HG03095 (cell line): Measurements from ENCODE around the gene MLXIP.

Experiments
- ATAC-seq: cut with Tn5 transposase; IDR thresholded peaks from one replicate; pipeline ENCODE4 v1.9.1; 2021; ENCODE audit warnings: moderate library complexity; ENCODE audit not compliant: unreplicated experiment

MLXIP gene

DNA sequence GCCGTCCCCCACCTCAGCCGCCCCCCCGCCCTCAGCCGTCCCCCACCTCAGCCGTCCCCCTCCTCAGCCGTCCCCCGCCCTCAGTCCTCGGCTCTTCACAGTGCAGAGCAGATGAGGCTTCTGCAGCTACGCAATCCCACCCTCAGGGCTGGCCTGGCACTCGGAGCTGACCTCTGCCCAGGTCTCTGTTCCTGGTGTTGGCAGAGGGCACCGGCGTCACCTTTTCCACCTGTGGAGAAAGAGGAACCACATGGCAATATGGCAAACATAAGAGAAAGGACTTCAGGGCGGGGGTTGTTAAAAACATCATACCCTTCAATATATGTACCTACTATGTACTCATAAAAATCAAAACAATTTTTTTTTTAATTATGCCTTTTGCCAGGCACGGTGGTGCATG, 45.8 kb downstream of the MLXIP start:
- ATAC-seq: no peak

DNA sequence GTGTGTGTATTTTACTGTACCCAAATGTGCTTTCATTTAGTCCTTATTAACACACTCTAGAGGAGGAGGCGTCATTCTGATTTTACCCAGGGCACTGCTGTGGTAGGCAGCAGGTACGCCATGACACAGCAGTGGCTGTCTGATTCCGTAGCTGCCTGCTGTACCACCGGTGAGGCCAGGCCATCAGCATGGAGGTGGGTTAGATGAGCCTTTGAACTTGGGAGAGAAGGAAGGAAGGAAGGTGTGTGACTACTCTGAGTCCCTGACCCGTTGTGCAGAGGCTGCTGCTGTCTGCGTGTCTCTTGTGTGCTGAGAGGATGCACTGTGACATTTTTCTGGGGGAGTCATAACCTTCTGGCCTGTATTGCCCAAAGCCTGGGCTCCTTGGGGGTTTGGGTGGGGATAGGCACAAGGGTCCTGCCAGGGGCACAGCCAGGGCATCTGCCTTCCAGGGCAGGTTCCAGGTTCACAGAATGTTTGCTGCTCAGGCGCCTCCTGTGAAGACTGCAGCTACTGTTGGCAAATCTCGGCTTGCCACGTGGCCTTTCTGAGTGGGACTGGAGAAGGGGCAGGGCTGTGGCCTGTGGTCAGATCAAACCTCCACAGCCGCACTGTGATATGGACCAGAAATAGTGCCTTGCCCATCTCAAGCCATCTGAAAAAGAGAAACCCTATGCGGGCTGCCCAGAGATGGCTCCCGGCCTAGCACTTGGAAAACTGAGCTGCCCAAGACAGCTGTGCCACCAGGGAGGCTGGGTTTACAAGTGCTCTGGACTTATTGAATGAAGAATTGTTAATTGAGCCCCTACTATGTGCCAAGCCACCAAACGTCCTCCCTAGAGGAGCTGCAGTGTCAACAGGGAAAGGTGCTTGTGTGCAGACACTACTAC, 47.1 kb downstream of the MLXIP start:
- no peak for ATAC-seq

DNA sequence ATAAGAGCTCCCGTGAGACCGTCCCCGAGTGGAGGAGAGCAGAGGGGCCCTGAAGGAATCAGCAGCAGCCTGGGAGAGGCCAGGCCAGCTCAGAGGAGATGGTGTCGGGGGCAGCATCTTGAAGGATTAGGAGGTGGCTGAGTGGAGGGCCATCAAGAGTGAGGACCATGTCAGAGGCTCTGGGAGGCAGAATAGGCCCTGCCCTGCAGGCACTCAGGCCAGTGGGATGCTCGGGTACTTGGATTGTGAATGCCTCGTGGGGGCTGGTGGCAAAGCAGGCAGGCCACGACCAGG, 47.7 kb downstream of the MLXIP start:
- no peak for ATAC-seq

- ATAC-seq: no peak
Measured at GRCh38 chr12:122126713-122127597, 48.4 kb downstream of the MLXIP start.

DNA sequence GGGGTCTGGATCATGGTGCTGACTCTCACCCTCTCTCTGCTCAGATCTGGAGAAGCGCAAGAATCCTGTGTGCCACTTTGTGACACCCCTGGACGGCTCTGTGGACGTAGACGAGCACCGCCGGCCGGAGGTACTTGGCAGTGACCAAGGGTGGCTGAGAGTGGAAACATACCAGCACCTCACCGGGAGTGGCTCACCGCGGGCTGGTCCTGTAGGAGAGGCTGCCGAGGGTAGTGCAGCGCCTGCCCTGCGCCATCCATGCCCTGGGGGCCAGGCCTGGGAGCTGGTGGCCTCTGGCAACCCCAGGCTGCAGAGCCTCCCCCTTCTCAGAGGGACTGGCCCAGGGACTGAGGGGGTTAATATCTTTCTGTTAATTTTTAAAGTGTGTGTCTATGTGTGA, 49.3 kb downstream of the MLXIP start:
- ATAC-seq: no peak

- no peak for ATAC-seq
Measured at GRCh38 chr12:122128481-122128880, 49.9 kb downstream of the MLXIP start.

DNA sequence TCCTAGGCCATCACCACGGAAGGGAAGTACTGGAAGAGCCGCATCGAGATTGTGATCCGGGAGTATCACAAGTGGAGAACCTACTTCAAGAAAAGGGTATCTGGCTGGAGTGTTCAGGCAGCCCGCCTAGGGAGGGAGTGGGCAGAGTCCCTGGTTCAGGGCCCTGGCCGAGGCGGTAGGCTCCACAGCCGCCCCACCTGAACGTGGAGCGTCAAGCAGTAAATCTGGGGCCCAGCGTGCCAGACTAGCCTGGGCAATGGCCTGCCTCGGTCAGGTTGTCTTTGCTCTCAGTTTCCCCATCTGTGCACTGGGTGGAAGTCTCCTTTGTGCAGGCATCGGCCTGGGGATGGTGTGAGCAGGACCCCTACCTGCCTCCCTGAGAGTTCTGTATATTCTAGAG, 50.6 kb downstream of the MLXIP start:
- no peak for ATAC-seq

GRCh38 chr12:122130150-122130549, 51.6 kb downstream of the MLXIP start:
- no peak for ATAC-seq

DNA sequence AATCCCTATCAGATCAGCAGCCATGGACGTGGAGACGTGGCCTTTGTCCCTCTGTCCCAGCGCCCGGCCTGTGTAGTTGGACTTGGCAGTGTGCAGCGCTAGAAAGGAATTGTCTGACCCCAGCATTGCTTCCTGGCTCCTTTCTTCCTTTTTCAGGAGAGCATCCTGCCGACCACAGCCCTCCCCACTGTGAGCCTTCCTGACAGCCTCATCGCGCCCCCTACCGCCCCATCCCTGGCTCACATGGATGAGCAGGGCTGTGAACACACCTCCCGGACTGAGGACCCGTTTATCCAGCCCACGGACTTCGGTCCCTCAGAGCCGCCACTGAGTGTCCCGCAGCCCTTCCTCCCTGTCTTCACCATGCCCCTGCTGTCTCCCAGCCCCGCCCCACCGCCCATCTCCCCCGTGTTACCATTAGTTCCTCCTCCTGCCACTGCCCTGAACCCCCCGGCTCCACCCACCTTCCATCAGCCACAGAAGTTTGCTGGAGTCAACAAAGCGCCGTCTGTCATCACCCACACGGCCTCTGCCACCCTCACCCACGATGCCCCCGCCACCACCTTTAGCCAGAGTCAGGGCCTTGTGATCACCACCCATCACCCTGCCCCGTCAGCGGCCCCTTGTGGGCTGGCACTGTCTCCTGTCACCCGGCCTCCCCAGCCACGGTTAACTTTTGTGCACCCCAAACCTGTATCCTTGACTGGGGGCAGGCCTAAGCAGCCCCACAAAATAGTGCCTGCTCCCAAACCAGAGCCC, 54.8 kb downstream of the MLXIP start:
- no peak for ATAC-seq

- ATAC-seq: no peak
Measured at GRCh38 chr12:122135437-122136031, 57.0 kb downstream of the MLXIP start.

GRCh38 chr12:122137229-122137628, 58.7 kb downstream of the MLXIP start:
- no peak for ATAC-seq

GRCh38 chr12:122137681-122138080, 59.1 kb downstream of the MLXIP start:
- no peak for ATAC-seq

GRCh38 chr12:122138181-122138580, 59.6 kb downstream of the MLXIP start:
- ATAC-seq: no peak

DNA sequence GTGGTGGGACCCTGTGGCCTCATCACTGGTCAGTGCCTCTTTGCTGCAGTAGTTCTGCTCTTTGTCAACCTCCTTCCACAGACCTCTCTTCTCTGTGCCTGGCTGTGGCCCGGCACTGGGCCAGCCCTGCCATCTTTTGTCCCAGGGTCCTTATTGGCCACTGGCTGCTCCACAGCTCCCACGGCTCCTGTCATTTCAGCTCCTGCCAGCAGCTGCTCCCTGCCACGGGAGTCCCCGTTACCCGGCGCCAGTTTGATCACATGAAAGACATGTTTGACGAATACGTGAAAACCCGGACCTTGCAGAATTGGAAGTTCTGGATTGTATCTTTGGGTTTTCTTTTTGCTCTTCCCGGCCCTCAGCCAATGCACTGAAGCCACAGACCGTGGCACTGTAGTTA, 60.1 kb downstream of the MLXIP start:
- no peak for ATAC-seq

- ATAC-seq: no peak
Measured at GRCh38 chr12:122139266-122139665, 60.7 kb downstream of the MLXIP start.

GRCh38 chr12:122139941-122140340, 61.4 kb downstream of the MLXIP start:
- ATAC-seq: no peak

GRCh38 chr12:122140467-122141257, 62.1 kb downstream of the MLXIP start:
- ATAC-seq: no peak

DNA sequence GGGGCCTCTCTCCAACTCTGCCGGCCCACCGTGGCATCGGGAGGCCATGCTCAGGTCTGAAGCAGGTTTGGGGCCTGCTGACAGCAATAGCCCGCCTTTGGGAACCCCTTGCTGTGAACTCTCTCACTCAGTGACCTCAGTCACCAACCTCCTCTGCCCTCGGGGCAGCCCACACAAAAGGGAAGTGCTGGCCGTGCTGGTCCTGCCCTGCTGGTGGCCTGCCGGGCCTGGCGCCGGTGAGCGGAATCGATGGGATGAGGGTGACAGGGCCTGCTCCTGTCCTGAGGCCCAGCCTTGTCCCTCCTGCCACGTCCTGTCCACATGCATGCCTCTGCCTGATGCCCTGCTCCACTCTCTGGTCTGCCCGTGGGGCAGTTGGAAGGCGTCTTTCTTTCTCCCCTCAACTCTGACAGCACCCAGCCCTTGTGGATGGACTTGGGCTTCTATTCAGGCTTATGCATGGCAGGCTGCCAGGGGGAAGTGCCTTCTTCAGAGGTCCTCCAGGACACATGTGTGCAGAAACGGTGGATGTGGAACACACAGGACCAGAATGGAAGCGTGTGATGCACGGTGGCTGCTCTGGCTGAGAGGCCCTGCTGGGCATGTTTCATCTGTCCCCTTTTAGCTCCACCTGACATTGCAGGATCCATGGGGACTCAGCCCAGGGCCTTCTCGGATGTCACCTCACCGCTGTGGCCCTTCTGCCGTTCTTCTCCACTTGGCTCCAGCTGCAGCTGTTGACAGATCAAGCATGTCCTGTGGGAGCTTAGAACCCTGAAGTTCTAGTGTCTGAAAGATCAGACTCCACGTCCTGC, 63.6 kb downstream of the MLXIP start:
- no peak for ATAC-seq

GRCh38 chr12:122142857-122143256, 64.3 kb downstream of the MLXIP start:
- no peak for ATAC-seq
